Keratinocyte (primary cell): Measurements from ENCODE around the gene PNLIP. TPM values are rescaled to one million over a fixed set of nuclear protein-coding genes. Genes with fewer than 3 reads are reported as not detected.

Experiments used
- DNase-seq: peaks from one replicate; pipeline ENCODE4 v3.0.0-alpha.2; 2011; ENCODE audit warnings: low read depth, missing footprints, low spot score
- FAIRE-seq: peaks from 2 replicates; lab custom pipeline; 2011; peaks lifted over from hg19 to GRCh38; lab: Jason Lieb, UNC
- H2AFZ ChIP-seq: 2 replicates; pipeline ENCODE4 v1.6.0; 2012; ENCODE audit warnings: low read length, control low read depth, inconsistent platforms; ENCODE audit not compliant: control insufficient read depth
- H3K27ac ChIP-seq: 2 replicates; pipeline ENCODE4 v1.5.1; 2011; ENCODE audit warnings: low read length; ENCODE audit not compliant: control insufficient read depth, insufficient read depth
- H3K27me3 ChIP-seq: 3 replicates; pipeline ENCODE4 v1.6.0; 2011; ENCODE audit warnings: low read length; ENCODE audit not compliant: control insufficient read depth, insufficient read depth; ENCODE audit errors: extremely low read depth
- H3K36me3 ChIP-seq, 2 experiments: 2 replicates in 1 of 2; 3 replicates in 1 of 2; pipeline ENCODE4 v1.5.1; 2011; ENCODE audit warnings: low read length in 2 of 2, mild to moderate bottlenecking in 1 of 2; ENCODE audit not compliant: control insufficient read depth in 2 of 2, insufficient read depth in 2 of 2; ENCODE audit errors: extremely low read depth in 1 of 2
- H3K4me1 ChIP-seq: 3 replicates; pipeline ENCODE4 v1.5.1; 2011; ENCODE audit warnings: low read length; ENCODE audit not compliant: control insufficient read depth, insufficient read depth; ENCODE audit errors: extremely low read depth
- H3K4me2 ChIP-seq: 3 replicates; pipeline ENCODE4 v1.6.0; 2011; ENCODE audit warnings: low read depth, low read length; ENCODE audit not compliant: control insufficient read depth, insufficient read depth; ENCODE audit errors: extremely low read depth
- H3K4me3 ChIP-seq, 3 experiments: fragments of 200-600 bp in 1 of 3; sonication (generic) in 1 of 3; 2 replicates in 2 of 3; 3 replicates in 1 of 3; pipeline ENCODE4 v1.5.1; 2011 to 2016; ENCODE audit warnings: low read length in 3 of 3, mild to moderate bottlenecking in 3 of 3, control low read depth in 2 of 3, inconsistent platforms in 1 of 3, low read depth in 1 of 3, mixed read lengths in 1 of 3, mixed run types in 1 of 3, moderate library complexity in 1 of 3; ENCODE audit not compliant: control insufficient read depth in 2 of 3, insufficient read depth in 2 of 3; ENCODE audit errors: extremely low read depth in 1 of 3
- H3K79me2 ChIP-seq: 2 replicates; pipeline ENCODE4 v1.6.0; 2012; ENCODE audit warnings: low read length; ENCODE audit not compliant: control insufficient read depth, insufficient read depth
- H3K9ac ChIP-seq: 3 replicates; pipeline ENCODE4 v1.6.0; 2011; ENCODE audit warnings: low read length; ENCODE audit not compliant: control insufficient read depth, insufficient read depth; ENCODE audit errors: extremely low read depth
- H3K9me1 ChIP-seq: 3 replicates; pipeline ENCODE4 v1.6.0; 2011; ENCODE audit warnings: low read length; ENCODE audit not compliant: control insufficient read depth, insufficient read depth; ENCODE audit errors: extremely low read depth
- H3K9me3 ChIP-seq: 2 replicates; pipeline ENCODE4 v1.5.1; 2012; ENCODE audit warnings: low read depth, low read length; ENCODE audit not compliant: control insufficient read depth
- H4K20me1 ChIP-seq: 3 replicates; pipeline ENCODE4 v1.6.0; 2011; ENCODE audit warnings: low read length; ENCODE audit not compliant: control insufficient read depth, insufficient read depth; ENCODE audit errors: extremely low read depth
- CTCF ChIP-seq, 3 experiments: IDR thresholded peaks in 1 of 3; conservative IDR thresholded peaks in 1 of 3; optimal IDR thresholded peaks in 1 of 3; 2 replicates in 2 of 3; 3 replicates in 1 of 3; pipeline versions ENCODE3 to v1.5.1; 2011; ENCODE audit warnings: low read length in 3 of 3, mild to moderate bottlenecking in 3 of 3, moderate library complexity in 2 of 3, control low read depth in 1 of 3, inconsistent platforms in 1 of 3; ENCODE audit not compliant: insufficient read depth in 2 of 3; ENCODE audit errors: extremely low read depth in 1 of 3
- EZH2 ChIP-seq: IDR thresholded peaks from one replicate; pipeline ENCODE4 v1.6.1; 2012; ENCODE audit warnings: inconsistent platforms, mild to moderate bottlenecking, low read length, moderate library complexity
- dilution Hi-C: fragments of 300-500 bp; cut with MboI; formaldehyde crosslinking; loops from one replicate; pipeline ENCODE4 v1.7.0; 2020; ENCODE audit warnings: low sequenced_read_pairs; ENCODE audit not compliant: extremely low pct_ligation_motif_present
- polyA plus RNA-seq, 5 experiments: library from polyadenylated mRNA; depleted of rRNA in 3 of 5; stranded (reverse) in 3 of 5; stranded (forward) in 1 of 5; unstranded in 1 of 5; fragments of >200 nt; gene quantifications; 1 replicate in 1 of 5; 2 replicates in 3 of 5; 3 replicates in 1 of 5; pipeline versions ENCODE4 v1.2.1 to v1.2.3, GENCODE V29; 2011 to 2012; ENCODE audit warnings: missing spikeins in 2 of 5, low read depth in 1 of 5, low replicate concordance in 1 of 5

The PNLIP gene
- polyA plus RNA-seq, 1 donor (not counting 4 experiments of a cell fraction or from before 2014, with no cell fraction given), result not detected

- H3K9ac ChIP-seq, result no peak overlapping the region
- no peak overlapping the region for H3K27ac ChIP-seq
- H4K20me1 ChIP-seq, result no peaks in the 10 kb centered on the region
- no peak for DNase-seq
- H3K4me2 ChIP-seq, result no peak overlapping the region
- no peak overlapping the region for H3K4me3 ChIP-seq
- H3K9me3 ChIP-seq, result no peaks in the 10 kb centered on the region
- H3K9me1 ChIP-seq, result no peaks in the 10 kb centered on the region
- TF ChIP-seq EZH2 (no peak), CTCF (optimal IDR thresholded peaks at IDR 0.05 in 1 of 3, IDR thresholded peaks at IDR 0.05 in 1 of 3, conservative IDR thresholded peaks at IDR 0.05 in 1 of 3; ENCODE audit: extremely low read depth in 1 of 3, insufficient read depth in 2 of 3, low read length in 3 of 3) (no peak)
- peaks cover 6% of the 10 kb centered on the region for H3K27me3 ChIP-seq
- H3K4me1 ChIP-seq, result no peaks in the 10 kb centered on the region
- dilution Hi-C loops, result no loop called here
- H2AFZ ChIP-seq, result no peak overlapping the region
- H3K79me2 ChIP-seq, result no peaks in the 10 kb centered on the region
- H3K36me3 ChIP-seq, result no peaks in the 10 kb centered on the region
- no peak for FAIRE-seq
Observed at GRCh38 chr10:116610443-116611152, 64.9 kb downstream of the PNLIP start.

DNA sequence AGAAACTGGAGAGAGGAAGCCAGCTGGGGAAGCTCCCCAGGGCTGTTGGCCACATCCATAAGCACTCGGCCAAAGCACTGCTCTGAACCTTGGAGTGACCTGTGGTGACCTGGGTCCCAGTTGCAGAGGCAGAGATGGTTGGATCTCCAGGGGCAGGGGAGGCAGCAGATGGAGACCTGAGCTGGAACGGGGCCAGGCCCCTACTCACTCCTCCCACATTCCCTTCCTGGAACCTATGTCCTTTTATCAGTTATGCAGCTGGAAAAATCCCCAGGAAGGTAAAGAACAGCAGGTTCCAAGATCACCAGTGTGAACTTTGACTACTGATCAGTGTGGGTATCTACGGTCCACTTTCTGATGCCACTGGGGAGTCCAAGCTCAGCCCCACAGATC lies 65.4 kb downstream of the PNLIP start:
- no peak for FAIRE-seq
- dilution Hi-C loops, result no loop called here

More for the DNA sequence above, 65.4 kb downstream of the PNLIP start:
- Histone ChIP-seq H3K79me2 (no peaks in the 10 kb centered on the region), H3K4me3 (no peak overlapping the region), H3K27ac (no peak overlapping the region), H3K4me1 (no peaks in the 10 kb centered on the region), H3K9me1 (no peaks in the 10 kb centered on the region), H3K36me3 (no peaks in the 10 kb centered on the region), H4K20me1 (no peaks in the 10 kb centered on the region), H3K9ac (no peak overlapping the region), H2AFZ (no peak overlapping the region), H3K9me3 (no peaks in the 10 kb centered on the region), H3K27me3 (peaks cover 6% of the 10 kb centered on the region), H3K4me2 (no peak overlapping the region)
- no peak for DNase-seq
- TF ChIP-seq EZH2, result no peak
- no peak for TF ChIP-seq CTCF (optimal IDR thresholded peaks at IDR 0.05 in 1 of 3, IDR thresholded peaks at IDR 0.05 in 1 of 3, conservative IDR thresholded peaks at IDR 0.05 in 1 of 3; ENCODE audit: extremely low read depth in 1 of 3, insufficient read depth in 2 of 3, low read length in 3 of 3)
